Measurements from ENCODE around the gene KCNH5. TPM values are rescaled to one million over a fixed set of nuclear protein-coding genes. Genes with fewer than 3 reads are reported as not detected.

Gene KCNH5
- total RNA-seq, 1 donor from 2014 or later: 2.4 TPM

GRCh38 chr14:62743560-62743959 lies 301.7 kb downstream of the KCNH5 start:
- no peaks in the 10 kb centered on the region for H3K9me3 Mint-ChIP-seq (ENCODE audit: unreplicated experiment)
- TF ChIP-seq CTCF (IDR thresholded peaks at IDR 0.05; ENCODE audit: insufficient read depth, low read depth, low read length) (no peak), EZH2 (IDR thresholded peaks at IDR 0.05; ENCODE audit: insufficient read depth, low read length) (no peak)
- H3K27ac Mint-ChIP-seq (ENCODE audit: unreplicated experiment): no peak overlapping the region
- FAIRE-seq (no peak), DNase-seq (ENCODE audit: low read depth) (no peak)
- no peaks in the 10 kb centered on the region for H3K36me3 Mint-ChIP-seq (ENCODE audit: low read depth, unreplicated experiment)
- Histone ChIP-seq H3K9ac (ENCODE audit: low read length) (no peak overlapping the region), H3K4me1 (ENCODE audit: insufficient read depth, low read length) (no peaks in the 10 kb centered on the region), H2AFZ (ENCODE audit: low read depth, low read length) (no peak overlapping the region), H3K79me2 (ENCODE audit: insufficient read depth, low read length) (no peaks in the 10 kb centered on the region), H3K27ac (ENCODE audit: low read depth, low read length) (no peak overlapping the region), H3K4me2 (ENCODE audit: low read length) (no peak overlapping the region), H3K36me3 (ENCODE audit: insufficient read depth, low read length) (no peaks in the 10 kb centered on the region), H3K27me3 (ENCODE audit: insufficient read depth, low read length) (no peaks in the 10 kb centered on the region), H3K4me3 (ENCODE audit: insufficient read depth, low read depth, low read length) (no peak overlapping the region), H4K20me1 (ENCODE audit: insufficient read depth, low read length) (no peaks in the 10 kb centered on the region), H3K9me3 (ENCODE audit: insufficient read depth, low read depth, low read length) (no peaks in the 10 kb centered on the region)
- no peak overlapping the region for H3K4me3 Mint-ChIP-seq (ENCODE audit: unreplicated experiment)
- H3K4me1 Mint-ChIP-seq (ENCODE audit: low read depth, unreplicated experiment): no peaks in the 10 kb centered on the region
- H3K27me3 Mint-ChIP-seq (ENCODE audit: low read depth, unreplicated experiment): no peaks in the 10 kb centered on the region

- no peaks in the 10 kb centered on the region for H3K4me1 Mint-ChIP-seq (ENCODE audit: low read depth, unreplicated experiment)
- DNase-seq (ENCODE audit: low read depth): no peak
These were observed 302.1 kb downstream of the KCNH5 start for GRCh38 chr14:62743118-62743517.

More at GRCh38 chr14:62743118-62743517, 302.1 kb downstream of the KCNH5 start:
- no peak overlapping the region for H3K9ac ChIP-seq (ENCODE audit: low read length)
- no peak overlapping the region for H2AFZ ChIP-seq (ENCODE audit: low read depth, low read length)
- Mint-ChIP-seq H3K27me3 (ENCODE audit: low read depth, unreplicated experiment) (no peaks in the 10 kb centered on the region), H3K36me3 (ENCODE audit: low read depth, unreplicated experiment) (no peaks in the 10 kb centered on the region), H3K9me3 (ENCODE audit: unreplicated experiment) (no peaks in the 10 kb centered on the region), H3K4me3 (ENCODE audit: unreplicated experiment) (no peak overlapping the region), H3K27ac (ENCODE audit: unreplicated experiment) (no peak overlapping the region)
- TF ChIP-seq EZH2 (IDR thresholded peaks at IDR 0.05; ENCODE audit: insufficient read depth, low read length): no peak
- no peak for TF ChIP-seq CTCF (IDR thresholded peaks at IDR 0.05; ENCODE audit: insufficient read depth, low read depth, low read length)
- H3K27ac ChIP-seq (ENCODE audit: low read depth, low read length): no peak overlapping the region
- no peaks in the 10 kb centered on the region for H4K20me1 ChIP-seq (ENCODE audit: insufficient read depth, low read length)
- no peak for FAIRE-seq
- no peaks in the 10 kb centered on the region for H3K4me1 ChIP-seq (ENCODE audit: insufficient read depth, low read length)
- H3K4me3 ChIP-seq (ENCODE audit: insufficient read depth, low read depth, low read length): no peak overlapping the region
- H3K27me3 ChIP-seq (ENCODE audit: insufficient read depth, low read length): no peaks in the 10 kb centered on the region
- no peak overlapping the region for H3K4me2 ChIP-seq (ENCODE audit: low read length)
- H3K36me3 ChIP-seq (ENCODE audit: insufficient read depth, low read length): no peaks in the 10 kb centered on the region
- H3K9me3 ChIP-seq (ENCODE audit: insufficient read depth, low read depth, low read length): no peaks in the 10 kb centered on the region
- no peaks in the 10 kb centered on the region for H3K79me2 ChIP-seq (ENCODE audit: insufficient read depth, low read length)

Data from astrocyte (in vitro differentiated cells and primary cell).